Endothelial cell of umbilical vein (primary cell): ENCODE results near the gene XKRX. TPM values are rescaled to one million over a fixed set of nuclear protein-coding genes. Genes with fewer than 3 reads are reported as not detected.

Experiments used
- BruUV-seq: library from RNA; stranded (reverse); fragments of 400-500 nt; replicated peaks from 2 replicates; lab custom pipeline; 2021; lab: Mats Ljungman, UMichigan
- CTCF ChIA-PET: fragments of 300-600, 350-600 bp; sonication (Branson Sonifier 250); formaldehyde crosslinking; loops from one replicate; lab custom pipeline; 2021; ENCODE audit warnings: antibody characterized with exemption, inconsistent platforms; lab: Charles Lee
- POLR2A ChIA-PET: fragments of 300-600, 350-600 bp; sonication (Branson Sonifier 250); formaldehyde crosslinking; loops from one replicate; lab custom pipeline; 2021; ENCODE audit warnings: antibody characterized with exemption, inconsistent platforms; lab: Charles Lee
- DNase-seq: peaks from one replicate; pipeline ENCODE4 v3.0.0-alpha.2; 2011; ENCODE audit warnings: low read depth, low spot score
- FAIRE-seq: peaks from 2 replicates; lab custom pipeline; 2011; peaks lifted over from hg19 to GRCh38; lab: Jason Lieb, UNC
- H2AFZ ChIP-seq: 2 replicates; pipeline ENCODE4 v1.6.0; 2012; ENCODE audit warnings: low read depth, low read length, control low read depth, inconsistent platforms
- H3K27ac ChIP-seq: 2 replicates; pipeline ENCODE4 v1.5.1; 2011; ENCODE audit warnings: low read depth, mild to moderate bottlenecking, control low read depth, low read length, moderate library complexity; ENCODE audit not compliant: insufficient read depth
- H3K27me3 ChIP-seq, 2 experiments: 2 replicates each; pipeline versions ENCODE4 v1.6.0 to v1.6.1; 2011; ENCODE audit warnings: low read length in 2 of 2, mixed read lengths in 1 of 2; ENCODE audit not compliant: control insufficient read depth in 2 of 2, insufficient read depth in 2 of 2
- H3K36me3 ChIP-seq, 2 experiments: 2 replicates in 1 of 2; 3 replicates in 1 of 2; pipeline ENCODE4 v1.5.1; 2011; ENCODE audit warnings: low read length in 2 of 2, mild to moderate bottlenecking in 1 of 2, moderate library complexity in 1 of 2; ENCODE audit not compliant: control insufficient read depth in 2 of 2, insufficient read depth in 2 of 2; ENCODE audit errors: extremely low read depth in 1 of 2
- H3K4me1 ChIP-seq: 3 replicates; pipeline ENCODE4 v1.5.1; 2011; ENCODE audit warnings: mild to moderate bottlenecking, low read length; ENCODE audit not compliant: control insufficient read depth, insufficient read depth; ENCODE audit errors: extremely low read depth
- H3K4me2 ChIP-seq: 2 replicates; pipeline ENCODE4 v1.6.1; 2011; ENCODE audit warnings: low read length, control low read depth, mixed read lengths; ENCODE audit not compliant: insufficient read depth
- H3K4me3 ChIP-seq, 3 experiments: fragments of 200-600 bp in 1 of 3; sonication (generic), shearing (Covaris generic) in 1 of 3; replicated peaks in 1 of 3; 2 replicates each; pipeline ENCODE4 v1.5.1; 2011 to 2016; ENCODE audit warnings: control low read depth in 3 of 3, low read length in 3 of 3, mild to moderate bottlenecking in 2 of 3, inconsistent platforms in 1 of 3, low read depth in 1 of 3, moderate library complexity in 1 of 3; ENCODE audit not compliant: insufficient read depth in 1 of 3
- H3K79me2 ChIP-seq: 2 replicates; pipeline ENCODE4 v1.6.0; 2012; ENCODE audit warnings: low read length, inconsistent platforms; ENCODE audit not compliant: control insufficient read depth, insufficient read depth
- H3K9ac ChIP-seq: replicated peaks from 2 replicates; pipeline ENCODE3; 2011; ENCODE audit warnings: low read length, control low read depth; ENCODE audit not compliant: insufficient read depth; ENCODE audit errors: extremely low read depth
- H3K9me1 ChIP-seq: replicated peaks from 3 replicates; pipeline ENCODE4 v1.6.0; 2011; ENCODE audit warnings: mild to moderate bottlenecking, low read length; ENCODE audit not compliant: control insufficient read depth, insufficient read depth; ENCODE audit errors: extremely low read depth
- H3K9me3 ChIP-seq: replicated peaks from 2 replicates; pipeline ENCODE4 v1.5.1; 2012; ENCODE audit warnings: low read length, inconsistent platforms; ENCODE audit not compliant: control insufficient read depth, insufficient read depth
- H4K20me1 ChIP-seq: replicated peaks from 2 replicates; pipeline ENCODE3; 2011; ENCODE audit warnings: mild to moderate bottlenecking, low read length; ENCODE audit not compliant: control insufficient read depth, insufficient read depth; ENCODE audit errors: extremely low read depth
- CTCF ChIP-seq, 2 donors: IDR thresholded peaks; 1 replicate in 1 of 2; 2 replicates in 1 of 2; pipeline ENCODE4 v1.5.1; 2011; ENCODE audit warnings: low read length in 2 of 2, mild to moderate bottlenecking in 2 of 2, moderate library complexity in 2 of 2, control low read depth in 1 of 2, inconsistent platforms in 1 of 2, low read depth in 1 of 2; ENCODE audit not compliant: insufficient read depth in 1 of 2; ENCODE audit errors: extremely low read depth in 1 of 2
- EZH2 ChIP-seq: IDR thresholded peaks from 2 replicates; pipeline ENCODE4 v1.6.1; 2012; ENCODE audit warnings: borderline replicate concordance, low read depth, mild to moderate bottlenecking, moderate library complexity, low read length, inconsistent platforms; ENCODE audit not compliant: severe bottlenecking
- FOS ChIP-seq: IDR thresholded peaks from 2 replicates; pipeline ENCODE4 v1.6.1; 2011; ENCODE audit warnings: mild to moderate bottlenecking, low read length, moderate library complexity, borderline replicate concordance; ENCODE audit not compliant: insufficient read depth
- GATA2 ChIP-seq: IDR thresholded peaks from 2 replicates; pipeline ENCODE4 v1.7.0; 2011; ENCODE audit warnings: low read depth, mild to moderate bottlenecking, moderate library complexity, mixed read lengths, low read length; ENCODE audit not compliant: insufficient read length, insufficient read depth
- JUN ChIP-seq: IDR thresholded peaks from 2 replicates; pipeline ENCODE4 v1.6.1; 2011; ENCODE audit warnings: borderline replicate concordance, low read depth; ENCODE audit not compliant: insufficient read length, insufficient read depth
- MYC ChIP-seq: IDR thresholded peaks from one replicate; pipeline ENCODE4 v1.6.1; 2011; ENCODE audit warnings: mild to moderate bottlenecking, low read depth, low read length
- POLR2A ChIP-seq: IDR thresholded peaks from 2 replicates; pipeline ENCODE4 v1.6.1; 2012; ENCODE audit warnings: low read depth, mild to moderate bottlenecking, control low read depth, low read length
- POLR2AphosphoS5 ChIP-seq: IDR thresholded peaks from 2 replicates; pipeline ENCODE4 v1.6.1; 2012; ENCODE audit warnings: low read depth, mild to moderate bottlenecking, control low read depth, low read length, moderate library complexity; ENCODE audit not compliant: insufficient read depth
- dilution Hi-C: fragments of 300-500 bp; cut with MboI; formaldehyde crosslinking; loops from one replicate; pipeline ENCODE4 v1.15.0; 2019; ENCODE audit warnings: low sequenced_read_pairs; ENCODE audit not compliant: extremely low pct_ligation_motif_present
- intact Hi-C: fragments of 100-400 bp; cut with micrococcal nuclease; formaldehyde crosslinking; loops from one replicate; pipeline ENCODE4 v1.10.0; 2022
- polyA plus RNA-seq, 4 experiments: library from polyadenylated mRNA; depleted of rRNA in 3 of 4; stranded (reverse) in 3 of 4; unstranded in 1 of 4; fragments of >200 nt; gene quantifications; 2 replicates each; pipeline versions ENCODE4 v1.2.1 to v1.2.3, GENCODE V29; 2011 to 2012; ENCODE audit warnings: missing spikeins in 1 of 4
- total RNA-seq: library from RNA; stranded (reverse); gene quantifications from 2 replicates; pipeline ENCODE4 v1.2.3, GENCODE V29; 2021
- TF ChIP-seq, protein P1 (sequence below): IDR thresholded peaks from 2 replicates; pipeline ENCODE4 v1.6.1; 2011; ENCODE audit not compliant: insufficient read depth, insufficient read length

The XKRX gene
- total and polyA plus RNA-seq, 2 donors (not counting 3 experiments of a cell fraction or from before 2014, with no cell fraction given), result 0.33 to 0.88 TPM

- Histone ChIP-seq H3K4me1 (peaks cover 7% of the 10 kb centered on the region), H3K4me2 (no peak overlapping the region), H3K9me3 (no peaks in the 10 kb centered on the region), H2AFZ (no peak overlapping the region), H3K27ac (no peak overlapping the region), H3K9ac (no peak overlapping the region), H3K36me3 (no peaks in the 10 kb centered on the region), H3K27me3 (no peaks in the 10 kb centered on the region), H3K9me1 (no peaks in the 10 kb centered on the region), H3K79me2 (no peaks in the 10 kb centered on the region), H4K20me1 (no peaks in the 10 kb centered on the region), H3K4me3 (no peak overlapping the region)
- CTCF ChIA-PET, result no interaction called here
- no TSS peak for BruUV-seq
- dilution Hi-C loops, result no loop called here
- TF ChIP-seq POLR2AphosphoS5 (no peak), POLR2A (no peak), EZH2 (no peak), JUN (no peak), MYC (no peak), GATA2 (no peak), FOS (no peak), CTCF (IDR thresholded peaks at IDR 0.05; ENCODE audit: extremely low read depth in 1 of 2, insufficient read depth in 1 of 2, low read depth in 1 of 2, low read length in 2 of 2) (no peak)
- TF ChIP-seq, protein P1, sequence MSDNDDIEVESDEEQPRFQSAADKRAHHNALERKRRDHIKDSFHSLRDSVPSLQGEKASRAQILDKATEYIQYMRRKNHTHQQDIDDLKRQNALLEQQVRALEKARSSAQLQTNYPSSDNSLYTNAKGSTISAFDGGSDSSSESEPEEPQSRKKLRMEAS, result no peak
- FAIRE-seq (no peak), DNase-seq (no peak)
- POLR2A ChIA-PET, result no interaction called here
- intact Hi-C loops, result no loop called here
These were observed 2.7 kb upstream of the XKRX start for GRCh38 chrX:100931218-100931924.
